Panc1 (cell line): ENCODE measurements around the gene KIFBP. TPM values are rescaled to one million over a fixed set of nuclear protein-coding genes. Genes with fewer than 3 reads are reported as not detected.

Experiments used
- ATAC-seq: fragments of 200-7000 bp; cut with Tn5 transposase; 2 replicates; pipeline ENCODE4 v1.9.1; 2020; ENCODE audit warnings: mild to moderate bottlenecking, moderate library complexity
- BruUV-seq: library from RNA; stranded (reverse); fragments of 400-500 nt; replicated peaks from 2 replicates; lab custom pipeline; 2021; lab: Mats Ljungman, UMichigan
- CTCF ChIA-PET: fragments of 300-600 bp; sonication (Branson Sonifier 250); formaldehyde crosslinking; loops from one replicate; lab custom pipeline; 2022; ENCODE audit warnings: antibody characterized with exemption; lab: Charles Lee
- POLR2A ChIA-PET: fragments of 300-600 bp; sonication (Branson Sonifier 250); formaldehyde crosslinking; loops from one replicate; lab custom pipeline; 2022; ENCODE audit warnings: antibody characterized with exemption; lab: Charles Lee
- DNase-seq: peaks from one replicate; pipeline ENCODE4 v3.0.0-alpha.2; 2010; ENCODE audit warnings: low read depth, low spot score
- H3K27ac ChIP-seq: 2 replicates; pipeline ENCODE4 v1.5.1; 2011; ENCODE audit warnings: mild to moderate bottlenecking, low read length, inconsistent platforms
- H3K27me3 ChIP-seq: fragments of 200-500 bp; sonication (Bioruptor generic); 2 replicates; pipeline ENCODE4 v1.6.0; 2014; ENCODE audit warnings: low read length, inconsistent platforms; ENCODE audit not compliant: control insufficient read depth, insufficient read depth
- H3K36me3 ChIP-seq: fragments of 200-500 bp; sonication (Bioruptor generic); 2 replicates; pipeline ENCODE4 v1.5.1; 2014; ENCODE audit warnings: inconsistent platforms, mild to moderate bottlenecking, low read length, moderate library complexity; ENCODE audit not compliant: control insufficient read depth, insufficient read depth
- H3K4me1 ChIP-seq: 2 replicates; pipeline ENCODE4 v1.5.1; 2011; ENCODE audit warnings: inconsistent platforms, mild to moderate bottlenecking, low read length, moderate library complexity; ENCODE audit not compliant: control insufficient read depth, insufficient read depth
- H3K4me3 ChIP-seq, 2 experiments: 2 replicates each; pipeline ENCODE4 v1.5.1; 2011 to 2012; ENCODE audit warnings: low read depth in 2 of 2, low read length in 2 of 2, mild to moderate bottlenecking in 2 of 2, inconsistent platforms in 1 of 2, moderate library complexity in 1 of 2
- H3K9me3 ChIP-seq: fragments of 200-500 bp; sonication (Bioruptor generic); 2 replicates; pipeline ENCODE4 v1.5.1; 2014; ENCODE audit warnings: low read depth, mild to moderate bottlenecking, inconsistent platforms, low read length, moderate library complexity; ENCODE audit not compliant: control insufficient read depth, insufficient read depth
- POLR2AphosphoS5 ChIP-seq: IDR thresholded peaks from 2 replicates; pipeline ENCODE4 v1.6.1; 2012; ENCODE audit warnings: mild to moderate bottlenecking, low read depth, low read length, moderate library complexity
- SIN3A ChIP-seq: IDR thresholded peaks from 2 replicates; pipeline ENCODE4 v1.6.1; 2012; ENCODE audit warnings: low read depth, mild to moderate bottlenecking, low read length, moderate library complexity, borderline replicate concordance; ENCODE audit not compliant: insufficient read depth
- TCF7L2 ChIP-seq: IDR thresholded peaks from 2 replicates; pipeline ENCODE4 v1.6.1; 2011; ENCODE audit warnings: mild to moderate bottlenecking, low read depth, low read length, inconsistent platforms
- in situ Hi-C: cut with HindIII; loops from 2 replicates; pipeline ENCODE4 v1.10.0; 2016; ENCODE audit warnings: low sequenced_read_pairs, low pct_unique_long_range_greater_than_20kb
- intact Hi-C: fragments of 100-400 bp; cut with micrococcal nuclease; formaldehyde crosslinking; loops from one replicate; pipeline ENCODE4 v1.10.0; 2022; ENCODE audit not compliant: unreplicated experiment
- total RNA-seq: library from RNA; stranded (reverse); gene quantifications from one replicate; pipeline ENCODE4 v1.2.1, GENCODE V29; 2021; ENCODE audit not compliant: unreplicated experiment
- TF ChIP-seq, protein P1 (sequence below), 2 experiments: IDR thresholded peaks; 2 replicates each; pipeline ENCODE4 v1.6.1; 2011 to 2012; ENCODE audit warnings: low read depth in 2 of 2, control low read depth in 1 of 2, low read length in 1 of 2, mild to moderate bottlenecking in 1 of 2, moderate library complexity in 1 of 2; ENCODE audit not compliant: insufficient read depth in 1 of 2
- TF ChIP-seq, protein P2 (sequence below): fragments of 450-650 bp; IDR thresholded peaks from 2 replicates; pipeline ENCODE4 v1.5.1; 2017; ENCODE audit warnings: mild to moderate bottlenecking

The KIFBP gene
- total RNA-seq, 1 experiment from 2014 or later: 45.9 TPM

DNA sequence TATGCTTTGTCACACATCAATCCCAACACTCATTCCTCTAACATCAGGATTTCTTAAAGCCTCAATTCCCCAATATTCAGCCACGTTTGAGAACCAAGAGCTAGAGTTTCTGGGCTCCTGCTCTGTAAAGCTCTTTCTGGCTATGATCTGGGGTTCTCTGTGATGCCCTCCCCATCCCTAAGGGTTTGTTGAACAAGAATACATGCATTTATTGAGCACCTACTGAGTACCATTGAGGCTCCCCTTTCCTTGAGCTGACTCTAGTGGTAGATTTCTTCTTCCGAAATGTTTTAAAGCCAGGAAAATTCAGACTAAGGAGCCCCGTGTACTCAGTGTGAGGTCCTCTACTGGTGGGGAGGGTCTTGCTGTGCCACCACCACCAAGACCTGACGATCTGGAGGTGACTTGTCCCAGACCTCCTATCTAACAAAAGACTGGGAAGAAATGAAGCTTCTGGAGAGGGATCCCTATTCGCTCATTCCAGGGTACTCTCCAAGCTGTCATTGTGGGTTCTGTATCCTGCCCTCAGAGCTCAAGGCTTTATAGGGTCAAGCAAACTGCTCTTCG, 76.2 kb downstream of the KIFBP start:
- POLR2A ChIA-PET: interaction anchor here (0.6 kb wide), 2 partner anchors 263 to 1477 kb away, joined by 3 read pairs; no protein-coding TSS in a partner anchor
- no peak overlapping the region for H3K4me3 ChIP-seq
- peaks cover 9% of the 10 kb centered on the region for H3K4me1 ChIP-seq
- no peaks in the 10 kb centered on the region for H3K9me3 ChIP-seq
- TF ChIP-seq SIN3A (no peak), TCF7L2 (no peak)
- H3K27me3 ChIP-seq: no peaks in the 10 kb centered on the region
- DNase-seq (no peak), ATAC-seq (no peak)
- no peak overlapping the region for H3K27ac ChIP-seq
- BruUV-seq: no TSS peak
- H3K36me3 ChIP-seq: no peaks in the 10 kb centered on the region
- in situ Hi-C loops (no loop called here), intact Hi-C loops (no loop called here)
- CTCF ChIA-PET: no interaction called here

DNA sequence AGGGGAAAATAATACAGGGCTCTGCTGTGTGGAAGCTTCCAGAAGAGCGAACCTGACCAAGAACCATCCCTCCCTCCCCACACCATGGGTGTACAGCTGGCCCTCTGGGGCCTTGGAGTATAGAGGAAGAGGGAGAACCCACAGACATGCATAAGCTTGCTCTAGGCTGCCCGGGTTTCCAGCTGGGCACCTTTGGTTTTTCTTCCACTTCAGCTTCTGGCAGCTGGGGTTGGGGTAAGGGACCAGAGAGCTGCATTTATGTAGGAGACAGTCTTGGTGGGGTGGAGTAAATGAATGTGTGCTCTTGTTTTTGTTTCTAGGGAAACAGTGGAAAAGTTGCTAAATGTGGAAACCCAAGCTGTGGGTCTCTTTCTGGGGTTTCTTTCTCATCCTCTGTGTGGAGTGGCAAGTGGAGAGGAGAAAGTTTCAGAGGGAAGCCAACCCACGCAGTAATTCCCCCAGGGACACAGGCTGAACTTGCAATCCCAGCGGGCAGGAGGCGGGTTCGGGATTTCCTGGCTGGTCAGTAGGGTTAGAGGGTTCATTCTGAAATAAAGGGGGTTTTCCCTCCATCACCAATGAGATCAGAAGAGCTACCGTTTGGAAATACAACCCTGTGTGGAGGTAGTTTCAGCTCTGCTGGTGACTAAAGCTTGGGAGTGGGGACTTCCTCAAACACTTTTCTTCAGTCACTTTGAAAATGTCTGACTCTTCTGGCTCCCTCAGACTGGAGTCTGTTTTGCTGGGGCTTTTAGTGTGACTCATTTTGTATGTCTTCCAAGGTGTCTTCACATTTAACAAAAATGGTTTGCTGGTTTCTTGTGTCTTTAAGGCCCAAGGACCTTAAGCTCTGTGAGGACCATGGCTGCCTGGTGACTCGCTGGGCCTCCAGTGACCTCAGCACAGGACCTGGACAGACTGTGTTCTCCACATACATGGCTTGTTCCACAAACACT, 77.1 kb downstream of the KIFBP start:
- H3K27me3 ChIP-seq: no peaks in the 10 kb centered on the region
- no peaks in the 10 kb centered on the region for H3K9me3 ChIP-seq
- intact Hi-C loops: no loop called here
- no peaks in the 10 kb centered on the region for H3K36me3 ChIP-seq
- in situ Hi-C loops: no loop called here
- no peak for DNase-seq
- H3K27ac ChIP-seq: no peak overlapping the region
- ATAC-seq: no peak
- peaks cover 9% of the 10 kb centered on the region for H3K4me1 ChIP-seq
- TF ChIP-seq, protein P1, sequence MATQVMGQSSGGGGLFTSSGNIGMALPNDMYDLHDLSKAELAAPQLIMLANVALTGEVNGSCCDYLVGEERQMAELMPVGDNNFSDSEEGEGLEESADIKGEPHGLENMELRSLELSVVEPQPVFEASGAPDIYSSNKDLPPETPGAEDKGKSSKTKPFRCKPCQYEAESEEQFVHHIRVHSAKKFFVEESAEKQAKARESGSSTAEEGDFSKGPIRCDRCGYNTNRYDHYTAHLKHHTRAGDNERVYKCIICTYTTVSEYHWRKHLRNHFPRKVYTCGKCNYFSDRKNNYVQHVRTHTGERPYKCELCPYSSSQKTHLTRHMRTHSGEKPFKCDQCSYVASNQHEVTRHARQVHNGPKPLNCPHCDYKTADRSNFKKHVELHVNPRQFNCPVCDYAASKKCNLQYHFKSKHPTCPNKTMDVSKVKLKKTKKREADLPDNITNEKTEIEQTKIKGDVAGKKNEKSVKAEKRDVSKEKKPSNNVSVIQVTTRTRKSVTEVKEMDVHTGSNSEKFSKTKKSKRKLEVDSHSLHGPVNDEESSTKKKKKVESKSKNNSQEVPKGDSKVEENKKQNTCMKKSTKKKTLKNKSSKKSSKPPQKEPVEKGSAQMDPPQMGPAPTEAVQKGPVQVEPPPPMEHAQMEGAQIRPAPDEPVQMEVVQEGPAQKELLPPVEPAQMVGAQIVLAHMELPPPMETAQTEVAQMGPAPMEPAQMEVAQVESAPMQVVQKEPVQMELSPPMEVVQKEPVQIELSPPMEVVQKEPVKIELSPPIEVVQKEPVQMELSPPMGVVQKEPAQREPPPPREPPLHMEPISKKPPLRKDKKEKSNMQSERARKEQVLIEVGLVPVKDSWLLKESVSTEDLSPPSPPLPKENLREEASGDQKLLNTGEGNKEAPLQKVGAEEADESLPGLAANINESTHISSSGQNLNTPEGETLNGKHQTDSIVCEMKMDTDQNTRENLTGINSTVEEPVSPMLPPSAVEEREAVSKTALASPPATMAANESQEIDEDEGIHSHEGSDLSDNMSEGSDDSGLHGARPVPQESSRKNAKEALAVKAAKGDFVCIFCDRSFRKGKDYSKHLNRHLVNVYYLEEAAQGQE (IDR thresholded peaks at IDR 0.05; ENCODE audit: insufficient read depth in 1 of 2, low read depth in 2 of 2, low read length in 1 of 2): no peak
- TF ChIP-seq, protein P2, sequence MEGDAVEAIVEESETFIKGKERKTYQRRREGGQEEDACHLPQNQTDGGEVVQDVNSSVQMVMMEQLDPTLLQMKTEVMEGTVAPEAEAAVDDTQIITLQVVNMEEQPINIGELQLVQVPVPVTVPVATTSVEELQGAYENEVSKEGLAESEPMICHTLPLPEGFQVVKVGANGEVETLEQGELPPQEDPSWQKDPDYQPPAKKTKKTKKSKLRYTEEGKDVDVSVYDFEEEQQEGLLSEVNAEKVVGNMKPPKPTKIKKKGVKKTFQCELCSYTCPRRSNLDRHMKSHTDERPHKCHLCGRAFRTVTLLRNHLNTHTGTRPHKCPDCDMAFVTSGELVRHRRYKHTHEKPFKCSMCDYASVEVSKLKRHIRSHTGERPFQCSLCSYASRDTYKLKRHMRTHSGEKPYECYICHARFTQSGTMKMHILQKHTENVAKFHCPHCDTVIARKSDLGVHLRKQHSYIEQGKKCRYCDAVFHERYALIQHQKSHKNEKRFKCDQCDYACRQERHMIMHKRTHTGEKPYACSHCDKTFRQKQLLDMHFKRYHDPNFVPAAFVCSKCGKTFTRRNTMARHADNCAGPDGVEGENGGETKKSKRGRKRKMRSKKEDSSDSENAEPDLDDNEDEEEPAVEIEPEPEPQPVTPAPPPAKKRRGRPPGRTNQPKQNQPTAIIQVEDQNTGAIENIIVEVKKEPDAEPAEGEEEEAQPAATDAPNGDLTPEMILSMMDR: no peak
- no peak for TF ChIP-seq POLR2AphosphoS5
- TF ChIP-seq TCF7L2: no peak
- TF ChIP-seq SIN3A: no peak
- POLR2A ChIA-PET: interaction anchor here (0.6 kb wide), 2 partner anchors 12 to 262 kb away, joined by 3 read pairs; no protein-coding TSS in a partner anchor
- BruUV-seq: no TSS peak
- CTCF ChIA-PET: interaction anchor here (0.6 kb wide), 1 partner anchor 27 kb away, joined by 3 read pairs; no protein-coding TSS in a partner anchor
- no peak overlapping the region for H3K4me3 ChIP-seq

Other genes with a start within 250 kb of the KIFBP start
- gene STOX1, start 161.3 kb upstream of the KIFBP start, total RNA-seq: 5.8 TPM
- 46.9 TPM for gene DDX50, start 87.5 kb upstream of the KIFBP start, total RNA-seq
- gene DDX21, start 32.6 kb upstream of the KIFBP start, total RNA-seq: 172 TPM
- 8.5 TPM for gene SRGN, start 99.3 kb downstream of the KIFBP start, total RNA-seq
- gene VPS26A, start 135.4 kb downstream of the KIFBP start, total RNA-seq: 88.9 TPM
- 65.0 TPM for gene SUPV3L1, start 191.4 kb downstream of the KIFBP start, total RNA-seq
- 1.1 TPM for gene HKDC1, start 231.5 kb downstream of the KIFBP start, total RNA-seq